CD14-positive monocyte (primary cell): ENCODE data around the gene TRHDE. TPM values are rescaled to one million over a fixed set of nuclear protein-coding genes. Genes with fewer than 3 reads are reported as not detected.

Experiments
- DNase-seq, 3 donors: peaks; one replicate each; pipeline ENCODE4 v3.0.0-alpha.2; 2011 to 2022
- H2AFZ ChIP-seq: 2 replicates; pipeline ENCODE4 v1.6.0; 2012; ENCODE audit warnings: mild to moderate bottlenecking, low read depth, low read length, inconsistent platforms; ENCODE audit not compliant: insufficient read depth, poor library complexity, severe bottlenecking
- H3K27ac ChIP-seq, 2 donors: 1 replicate in 1 of 2; 2 replicates in 1 of 2; pipeline ENCODE4 v1.5.1; 2012 to 2013; ENCODE audit warnings: low read length in 2 of 2, control low read depth in 1 of 2, inconsistent platforms in 1 of 2, low read depth in 1 of 2, mild to moderate bottlenecking in 1 of 2
- H3K27me3 ChIP-seq, 2 donors: one replicate each; pipeline versions ENCODE4 v1.6.0 to v1.6.1; 2011 to 2013; ENCODE audit warnings: low read length in 2 of 2; ENCODE audit not compliant: control insufficient read depth in 2 of 2, insufficient read depth in 2 of 2
- H3K36me3 ChIP-seq, 2 donors: replicated peaks in 1 of 2; 1 replicate in 1 of 2; 2 replicates in 1 of 2; pipeline versions ENCODE4 v1.5.1 to v1.6.1; 2012 to 2013; ENCODE audit warnings: low read length in 2 of 2, control low read depth in 1 of 2, inconsistent platforms in 1 of 2, mild to moderate bottlenecking in 1 of 2; ENCODE audit not compliant: insufficient read depth in 2 of 2, control insufficient read depth in 1 of 2
- H3K4me1 ChIP-seq, 2 donors: 1 replicate in 1 of 2; 2 replicates in 1 of 2; pipeline versions ENCODE4 v1.5.1 to v1.6.1; 2012 to 2013; ENCODE audit warnings: low read length in 2 of 2, control low read depth in 1 of 2, inconsistent platforms in 1 of 2, mild to moderate bottlenecking in 1 of 2, moderate library complexity in 1 of 2; ENCODE audit not compliant: insufficient read depth in 2 of 2, control insufficient read depth in 1 of 2
- H3K4me2 ChIP-seq: replicated peaks from 2 replicates; pipeline ENCODE3; 2012; ENCODE audit warnings: low read length, moderate library complexity, mild to moderate bottlenecking; ENCODE audit not compliant: poor library complexity, severe bottlenecking; ENCODE audit errors: extremely low read depth
- H3K4me3 ChIP-seq, 3 experiments: fragments of 200-600 bp in 1 of 3; sonication (generic) in 1 of 3; replicated peaks in 1 of 3; 1 replicate in 2 of 3; 2 replicates in 1 of 3; pipeline ENCODE4 v1.5.1; 2011 to 2013; ENCODE audit warnings: low read length in 3 of 3, mild to moderate bottlenecking in 3 of 3, control low read depth in 2 of 3, low read depth in 2 of 3, inconsistent platforms in 1 of 3, moderate library complexity in 1 of 3
- H3K79me2 ChIP-seq: 2 replicates; pipeline ENCODE4 v1.6.0; 2012; ENCODE audit warnings: mild to moderate bottlenecking, control low read depth, inconsistent platforms, low read length, moderate library complexity; ENCODE audit not compliant: insufficient read depth
- H3K9ac ChIP-seq: 2 replicates; pipeline ENCODE4 v1.6.0; 2017; ENCODE audit warnings: low read length, mild to moderate bottlenecking; ENCODE audit not compliant: insufficient read depth, poor library complexity, severe bottlenecking
- H3K9me3 ChIP-seq, 2 donors: replicated peaks in 1 of 2; 1 replicate in 1 of 2; 2 replicates in 1 of 2; pipeline versions ENCODE4 v1.5.1 to v1.6.1; 2012 to 2013; ENCODE audit warnings: low read length in 2 of 2, control low read depth in 1 of 2; ENCODE audit not compliant: control insufficient read depth in 1 of 2, insufficient read depth in 1 of 2
- H4K20me1 ChIP-seq: 2 replicates; pipeline ENCODE4 v1.6.0; 2012; ENCODE audit warnings: mild to moderate bottlenecking, low read length, control low read depth, moderate library complexity; ENCODE audit not compliant: insufficient read depth
- H3K27ac Mint-ChIP-seq, 7 donors: one replicate each; pipeline ENCODE4 v1.8.0; 2020; ENCODE audit warnings: mild to moderate bottlenecking in 7 of 7, mixed read lengths in 7 of 7, moderate library complexity in 6 of 7, inconsistent platforms in 2 of 7
- H3K27me3 Mint-ChIP-seq, 3 donors: one replicate each; pipeline ENCODE4 v1.8.0; 2021 to 2022; ENCODE audit warnings: low read depth in 3 of 3, mild to moderate bottlenecking in 3 of 3, mixed read lengths in 3 of 3, moderate library complexity in 3 of 3, inconsistent platforms in 1 of 3
- H3K36me3 Mint-ChIP-seq, 2 donors: one replicate each; pipeline ENCODE4 v1.8.0; 2020; ENCODE audit warnings: mixed read lengths in 2 of 2, inconsistent platforms in 1 of 2, mild to moderate bottlenecking in 1 of 2
- H3K4me1 Mint-ChIP-seq: one replicate; pipeline ENCODE4 v1.8.0; 2020; ENCODE audit warnings: mild to moderate bottlenecking, mixed read lengths
- H3K4me3 Mint-ChIP-seq, 2 donors: one replicate each; pipeline ENCODE4 v1.8.0; 2020; ENCODE audit warnings: mild to moderate bottlenecking in 2 of 2, mixed read lengths in 2 of 2, moderate library complexity in 1 of 2
- H3K9me3 Mint-ChIP-seq, 7 donors: one replicate each; pipeline ENCODE4 v1.8.0; 2020 to 2022; ENCODE audit warnings: mixed read lengths in 7 of 7, mild to moderate bottlenecking in 6 of 7, moderate library complexity in 6 of 7, inconsistent platforms in 2 of 7
- WGBS: methylation state at CpG from one replicate; pipeline ENCODE4 v1.1.5; 2013; ENCODE audit warnings: missing lambda C conversion rate; ENCODE audit not compliant: insufficient coverage; 5-methylcytosine and 5-hydroxymethylcytosine counted together
- intact Hi-C, 2 donors: fragments of 100-400 bp; cut with micrococcal nuclease; formaldehyde crosslinking; loops; one replicate each; pipeline versions ENCODE4 v1.15.0 to v1.15.1; 2023
- polyA plus RNA-seq, 3 donors: library from polyadenylated mRNA; depleted of rRNA in 1 of 3; unstranded in 2 of 3; stranded (reverse) in 1 of 3; fragments of 300-500 nt in 2 of 3; fragments of >200 nt in 1 of 3; fragmentation: Illumina TruSeq in 2 of 3; gene quantifications; 1 replicate in 2 of 3; 2 replicates in 1 of 3; pipeline ENCODE4 v1.2.3, GENCODE V29; 2012 to 2021
- TF ChIP-seq, protein P1 (sequence below): fragments of 200-600 bp; IDR thresholded peaks from one replicate; pipeline ENCODE4 v1.8.0; 2022; ENCODE audit warnings: antibody characterized with exemption, mild to moderate bottlenecking

The TRHDE gene
- polyA plus RNA-seq, 3 donors, result not detected

DNA sequence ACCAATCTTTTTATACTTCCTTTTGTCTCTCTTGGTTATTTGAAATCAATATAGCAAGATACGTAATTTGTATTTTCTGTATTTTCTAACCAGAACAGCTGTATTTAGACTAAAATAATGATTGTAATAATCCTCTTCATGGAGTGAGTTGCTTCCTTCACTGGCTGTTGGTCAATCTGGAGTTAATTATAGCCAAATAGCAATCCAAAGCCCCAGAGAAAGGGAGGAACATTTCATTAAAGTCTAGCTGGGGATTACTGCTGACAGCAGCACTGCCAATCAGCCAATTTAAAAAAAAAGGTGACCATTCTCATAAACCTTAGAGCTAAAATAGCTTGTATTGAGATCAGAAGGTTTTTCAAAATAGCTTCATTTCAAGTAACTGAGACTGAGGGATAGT is 118.0 kb downstream of the TRHDE start:
- Histone ChIP-seq H3K79me2 (no peaks in the 10 kb centered on the region), H3K27ac (no peak overlapping the region), H4K20me1 (no peaks in the 10 kb centered on the region), H3K9me3 (peaks cover 4 to 11% of the 10 kb centered on the region in 2 donors), H2AFZ (no peak overlapping the region), H3K27me3 (no peaks in the 10 kb centered on the region), H3K36me3 (no peaks in the 10 kb centered on the region), H3K4me3 (no peak overlapping the region), H3K9ac (no peak overlapping the region), H3K4me2 (no peak overlapping the region), H3K4me1 (no peaks in the 10 kb centered on the region)
- Mint-ChIP-seq H3K27ac (no peak overlapping the region), H3K27me3 (no peaks in the 10 kb centered on the region), H3K4me1 (no peaks in the 10 kb centered on the region), H3K4me3 (no peak overlapping the region), H3K9me3 (peaks cover 0 to 11% (median 5%) of the 10 kb centered on the region in 7 donors), H3K36me3 (no peaks in the 10 kb centered on the region)
- WGBS, result no CpG with 5 or more reads among the region's 1 CpG
- DNase-seq, result no peak
- TF ChIP-seq, protein P1, sequence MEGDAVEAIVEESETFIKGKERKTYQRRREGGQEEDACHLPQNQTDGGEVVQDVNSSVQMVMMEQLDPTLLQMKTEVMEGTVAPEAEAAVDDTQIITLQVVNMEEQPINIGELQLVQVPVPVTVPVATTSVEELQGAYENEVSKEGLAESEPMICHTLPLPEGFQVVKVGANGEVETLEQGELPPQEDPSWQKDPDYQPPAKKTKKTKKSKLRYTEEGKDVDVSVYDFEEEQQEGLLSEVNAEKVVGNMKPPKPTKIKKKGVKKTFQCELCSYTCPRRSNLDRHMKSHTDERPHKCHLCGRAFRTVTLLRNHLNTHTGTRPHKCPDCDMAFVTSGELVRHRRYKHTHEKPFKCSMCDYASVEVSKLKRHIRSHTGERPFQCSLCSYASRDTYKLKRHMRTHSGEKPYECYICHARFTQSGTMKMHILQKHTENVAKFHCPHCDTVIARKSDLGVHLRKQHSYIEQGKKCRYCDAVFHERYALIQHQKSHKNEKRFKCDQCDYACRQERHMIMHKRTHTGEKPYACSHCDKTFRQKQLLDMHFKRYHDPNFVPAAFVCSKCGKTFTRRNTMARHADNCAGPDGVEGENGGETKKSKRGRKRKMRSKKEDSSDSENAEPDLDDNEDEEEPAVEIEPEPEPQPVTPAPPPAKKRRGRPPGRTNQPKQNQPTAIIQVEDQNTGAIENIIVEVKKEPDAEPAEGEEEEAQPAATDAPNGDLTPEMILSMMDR, result no peak
- intact Hi-C loops, result no loop called here

DNA sequence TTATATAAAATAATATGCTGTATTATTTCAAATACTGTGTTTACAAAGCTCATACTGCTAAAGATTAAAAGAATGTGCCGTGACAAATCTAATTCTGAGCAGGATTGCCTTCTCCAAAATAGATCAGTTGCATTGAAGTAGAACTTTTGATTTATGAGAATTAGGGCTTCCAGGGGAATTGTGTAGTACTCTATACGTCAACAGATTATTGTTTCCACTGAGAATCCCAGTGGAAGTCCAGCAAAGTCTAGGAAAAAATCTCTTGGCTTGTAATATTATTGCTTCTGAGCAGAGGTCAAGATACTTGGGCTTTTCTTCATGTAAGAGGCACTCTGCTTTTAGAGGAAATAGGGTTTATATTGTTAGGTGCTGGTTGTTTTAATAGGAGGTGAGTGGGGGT is 133.9 kb downstream of the TRHDE start:
- H3K27ac ChIP-seq, result no peak overlapping the region
- H3K36me3 ChIP-seq, result no peaks in the 10 kb centered on the region
- no peak overlapping the region for H2AFZ ChIP-seq
- H3K79me2 ChIP-seq, result no peaks in the 10 kb centered on the region
- intact Hi-C loops, result no loop called here
- TF ChIP-seq, protein P1, result no peak
- H4K20me1 ChIP-seq, result no peaks in the 10 kb centered on the region
- H3K36me3 Mint-ChIP-seq, result no peaks in the 10 kb centered on the region
- H3K9ac ChIP-seq, result no peak overlapping the region
- no peak overlapping the region for H3K4me3 Mint-ChIP-seq
- H3K4me2 ChIP-seq, result no peak overlapping the region
- H3K27ac Mint-ChIP-seq, result no peak overlapping the region
- WGBS, result 100% methylated on average over 1 of the region's 2 CpGs
- H3K9me3 Mint-ChIP-seq, result peaks cover 0 to 9% (median 3%) of the 10 kb centered on the region in 7 donors
- H3K9me3 ChIP-seq, result peaks cover 0 to 7% of the 10 kb centered on the region in 2 donors
- H3K27me3 ChIP-seq, result no peaks in the 10 kb centered on the region
- DNase-seq, result no peak
- H3K4me3 ChIP-seq, result no peak overlapping the region
- no peaks in the 10 kb centered on the region for H3K4me1 ChIP-seq
- no peaks in the 10 kb centered on the region for H3K4me1 Mint-ChIP-seq
- peaks cover 0 to 2% (median 0%) of the 10 kb centered on the region in 3 donors for H3K27me3 Mint-ChIP-seq
